ENCODE measurements around the gene MINDY4. TPM values are rescaled to one million over a fixed set of nuclear protein-coding genes. Genes with fewer than 3 reads are reported as not detected.

The MINDY4 gene
- total RNA-seq, 1 donor from 2014 or later: 4.7 TPM

DNA sequence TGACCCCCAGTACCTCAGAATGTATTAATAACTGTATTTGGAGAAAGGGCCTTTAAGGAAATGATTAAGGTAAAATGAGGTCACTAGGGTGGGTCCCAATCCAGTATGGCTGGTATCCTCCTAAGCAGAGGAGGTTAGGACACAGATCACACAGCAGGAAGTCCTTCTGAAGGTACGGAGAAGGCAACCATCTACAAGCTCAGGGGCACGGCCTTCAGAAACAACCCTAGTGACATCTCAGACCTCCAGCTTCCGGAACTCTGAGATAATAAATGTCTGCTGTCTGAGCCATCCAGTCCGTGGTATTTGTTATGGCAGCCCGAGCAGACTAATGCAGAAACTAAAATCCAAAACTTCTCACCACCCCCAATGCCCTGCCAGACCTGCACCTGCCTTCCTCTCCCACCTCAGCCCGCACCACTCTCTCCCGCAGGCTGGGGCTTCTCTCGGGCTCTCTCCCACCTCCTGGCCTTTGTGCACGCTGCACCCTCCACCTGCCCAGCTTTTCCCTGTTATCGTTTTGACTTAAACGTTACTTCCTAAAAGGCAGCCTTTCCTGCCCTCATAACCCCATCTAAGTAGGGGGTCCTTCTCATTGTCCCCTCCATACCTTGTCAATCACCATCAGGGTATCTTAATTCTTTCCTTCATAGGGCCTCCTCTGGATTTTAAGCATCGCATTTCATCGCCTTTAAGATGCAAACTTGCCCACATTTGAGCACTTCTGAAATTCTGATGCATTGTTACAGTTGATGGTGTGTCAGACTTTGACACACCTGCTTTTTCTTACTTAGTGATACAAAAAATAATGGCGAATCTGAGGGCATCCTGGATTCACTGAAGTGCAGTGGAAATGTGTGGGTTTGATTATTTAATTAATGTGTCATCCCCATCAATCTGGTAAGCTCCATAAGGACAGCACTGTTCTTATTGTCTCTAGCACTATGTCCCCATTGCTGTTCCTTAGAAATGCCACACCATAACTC lies 108.2 kb downstream of the MINDY4 start:
- peaks cover 40% of the 10 kb centered on the region for H3K4me1 Mint-ChIP-seq (ENCODE audit: unreplicated experiment)
- no peak for DNase-seq (ENCODE audit: low spot score)

DNA sequence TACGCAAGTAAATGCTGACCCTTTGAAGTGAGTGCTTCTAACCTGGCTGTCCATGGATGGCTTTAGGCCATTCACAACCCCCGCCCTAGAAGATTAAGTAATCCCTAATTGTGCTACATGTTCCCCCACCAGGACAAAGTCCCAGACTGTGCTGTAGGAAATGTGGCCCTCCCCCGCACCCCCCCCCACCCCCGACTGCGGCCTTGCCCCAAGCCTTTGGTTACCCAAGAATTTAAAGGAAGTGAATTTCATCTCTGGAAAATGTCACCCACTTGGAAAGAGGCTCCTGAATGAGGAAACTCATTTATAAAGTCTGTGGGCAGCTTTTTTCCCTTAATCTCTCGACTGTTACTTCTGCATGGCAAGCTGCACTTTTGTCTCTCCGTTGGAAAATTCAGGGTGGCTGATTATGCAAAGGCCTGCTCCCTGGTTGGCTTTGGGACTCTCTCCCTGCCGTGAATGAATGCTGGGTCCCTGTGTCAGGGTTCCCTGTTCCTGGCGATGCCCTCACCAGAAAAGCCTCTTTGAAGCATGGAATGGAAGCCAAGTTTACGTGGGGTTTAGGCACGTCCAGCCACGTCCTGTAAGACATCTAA lies 109.0 kb downstream of the MINDY4 start:
- H3K36me3 Mint-ChIP-seq (ENCODE audit: low read depth, unreplicated experiment): peaks cover 26% of the 10 kb centered on the region
- peaks cover 42% of the 10 kb centered on the region for H3K4me1 Mint-ChIP-seq (ENCODE audit: unreplicated experiment)
- no peak overlapping the region for H3K4me3 Mint-ChIP-seq (ENCODE audit: unreplicated experiment)
- H3K27ac Mint-ChIP-seq (ENCODE audit: unreplicated experiment): no peak overlapping the region
- no peak for DNase-seq (ENCODE audit: low spot score)
- TF ChIP-seq, protein P1, sequence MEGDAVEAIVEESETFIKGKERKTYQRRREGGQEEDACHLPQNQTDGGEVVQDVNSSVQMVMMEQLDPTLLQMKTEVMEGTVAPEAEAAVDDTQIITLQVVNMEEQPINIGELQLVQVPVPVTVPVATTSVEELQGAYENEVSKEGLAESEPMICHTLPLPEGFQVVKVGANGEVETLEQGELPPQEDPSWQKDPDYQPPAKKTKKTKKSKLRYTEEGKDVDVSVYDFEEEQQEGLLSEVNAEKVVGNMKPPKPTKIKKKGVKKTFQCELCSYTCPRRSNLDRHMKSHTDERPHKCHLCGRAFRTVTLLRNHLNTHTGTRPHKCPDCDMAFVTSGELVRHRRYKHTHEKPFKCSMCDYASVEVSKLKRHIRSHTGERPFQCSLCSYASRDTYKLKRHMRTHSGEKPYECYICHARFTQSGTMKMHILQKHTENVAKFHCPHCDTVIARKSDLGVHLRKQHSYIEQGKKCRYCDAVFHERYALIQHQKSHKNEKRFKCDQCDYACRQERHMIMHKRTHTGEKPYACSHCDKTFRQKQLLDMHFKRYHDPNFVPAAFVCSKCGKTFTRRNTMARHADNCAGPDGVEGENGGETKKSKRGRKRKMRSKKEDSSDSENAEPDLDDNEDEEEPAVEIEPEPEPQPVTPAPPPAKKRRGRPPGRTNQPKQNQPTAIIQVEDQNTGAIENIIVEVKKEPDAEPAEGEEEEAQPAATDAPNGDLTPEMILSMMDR (IDR thresholded peaks at IDR 0.05; ENCODE audit: unreplicated experiment): no peak
- H3K9me3 Mint-ChIP-seq (ENCODE audit: unreplicated experiment): no peaks in the 10 kb centered on the region
- peaks cover 21% of the 10 kb centered on the region for H3K27me3 Mint-ChIP-seq (ENCODE audit: unreplicated experiment)

More for the DNA sequence above, 108.2 kb downstream of the MINDY4 start:
- TF ChIP-seq, protein P1 (IDR thresholded peaks at IDR 0.05; ENCODE audit: unreplicated experiment): no peak
- Mint-ChIP-seq H3K36me3 (ENCODE audit: low read depth, unreplicated experiment) (peaks cover 34% of the 10 kb centered on the region), H3K9me3 (ENCODE audit: unreplicated experiment) (no peaks in the 10 kb centered on the region), H3K27me3 (ENCODE audit: unreplicated experiment) (peaks cover 19% of the 10 kb centered on the region), H3K4me3 (ENCODE audit: unreplicated experiment) (peak overlapping the region; percentile 28), H3K27ac (ENCODE audit: unreplicated experiment) (no peak overlapping the region)

DNA sequence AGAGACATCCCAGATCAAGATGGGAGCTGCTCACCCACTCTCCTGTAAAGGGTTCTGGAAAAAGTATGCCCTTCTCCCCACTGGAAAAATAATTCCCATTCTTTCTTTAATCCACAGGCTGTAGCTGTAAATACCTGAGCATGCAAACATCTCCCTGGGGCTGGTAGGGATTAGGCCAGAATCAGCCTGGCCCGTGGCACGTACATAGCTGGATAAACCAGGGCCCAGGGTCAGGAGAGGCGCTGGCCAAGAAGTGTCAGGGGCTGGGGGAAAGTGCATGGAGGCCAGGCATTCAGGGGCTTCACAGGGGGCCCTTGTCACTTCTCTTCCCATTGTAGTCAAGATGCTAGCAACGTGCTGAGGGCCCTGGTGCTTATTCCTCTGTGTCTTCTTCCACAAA lies 109.7 kb downstream of the MINDY4 start:
- Mint-ChIP-seq H3K27ac (ENCODE audit: unreplicated experiment) (no peak overlapping the region), H3K4me1 (ENCODE audit: unreplicated experiment) (peaks cover 37% of the 10 kb centered on the region), H3K4me3 (ENCODE audit: unreplicated experiment) (no peak overlapping the region), H3K36me3 (ENCODE audit: low read depth, unreplicated experiment) (peaks cover 19% of the 10 kb centered on the region), H3K9me3 (ENCODE audit: unreplicated experiment) (no peaks in the 10 kb centered on the region), H3K27me3 (ENCODE audit: unreplicated experiment) (peaks cover 14% of the 10 kb centered on the region)
- DNase-seq (ENCODE audit: low spot score): no peak
- TF ChIP-seq, protein P1 (IDR thresholded peaks at IDR 0.05; ENCODE audit: unreplicated experiment): no peak

DNA sequence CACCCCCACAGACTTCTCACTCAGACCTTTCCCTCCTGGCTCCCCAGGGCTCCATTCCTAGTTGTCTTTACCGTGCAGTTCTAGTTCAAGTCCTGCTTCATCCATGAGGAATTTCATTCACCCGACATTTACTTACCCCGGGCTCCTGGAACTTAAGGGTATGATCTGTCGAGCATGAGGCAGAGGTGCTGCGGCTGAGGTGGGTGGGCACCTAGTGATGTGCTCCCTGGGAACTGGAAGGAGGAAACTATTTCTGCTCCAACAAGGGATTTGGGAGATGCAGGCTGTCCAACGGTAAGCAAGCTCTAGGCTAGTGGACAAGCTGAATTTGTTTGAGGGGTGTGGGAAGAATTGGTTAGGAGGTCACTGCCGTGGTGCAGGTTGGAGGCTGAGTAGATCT lies 110.2 kb downstream of the MINDY4 start:
- no peaks in the 10 kb centered on the region for H3K9me3 Mint-ChIP-seq (ENCODE audit: unreplicated experiment)
- DNase-seq (ENCODE audit: low spot score): no peak
- TF ChIP-seq, protein P1 (IDR thresholded peaks at IDR 0.05; ENCODE audit: unreplicated experiment): no peak
- no peak overlapping the region for H3K27ac Mint-ChIP-seq (ENCODE audit: unreplicated experiment)
- no peak overlapping the region for H3K4me3 Mint-ChIP-seq (ENCODE audit: unreplicated experiment)
- peaks cover 15% of the 10 kb centered on the region for H3K36me3 Mint-ChIP-seq (ENCODE audit: low read depth, unreplicated experiment)
- peaks cover 32% of the 10 kb centered on the region for H3K4me1 Mint-ChIP-seq (ENCODE audit: unreplicated experiment)
- peaks cover 13% of the 10 kb centered on the region for H3K27me3 Mint-ChIP-seq (ENCODE audit: unreplicated experiment)

DNA sequence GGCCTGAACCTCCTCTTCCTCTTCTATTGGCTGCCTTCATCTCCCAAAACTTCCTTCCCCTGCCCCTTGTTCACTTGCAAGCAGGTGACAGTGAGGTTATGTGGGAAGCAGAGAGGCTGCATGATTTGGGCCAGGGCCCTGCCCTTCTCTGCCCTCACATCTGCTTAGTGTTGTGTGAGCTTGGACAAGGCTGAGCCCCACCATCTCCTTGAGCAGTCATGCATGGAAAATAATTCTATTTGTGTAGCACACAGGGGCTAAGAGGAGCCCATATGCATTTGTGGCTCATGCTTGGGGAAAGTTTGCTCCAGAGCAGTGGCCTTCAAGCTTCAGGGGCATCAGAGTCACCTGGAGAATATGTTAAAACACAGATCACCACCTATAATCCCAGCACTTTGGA lies 113.7 kb downstream of the MINDY4 start:
- H3K27ac Mint-ChIP-seq (ENCODE audit: unreplicated experiment): no peak overlapping the region
- no peak overlapping the region for H3K4me3 Mint-ChIP-seq (ENCODE audit: unreplicated experiment)
- no peaks in the 10 kb centered on the region for H3K9me3 Mint-ChIP-seq (ENCODE audit: unreplicated experiment)
- TF ChIP-seq, protein P1 (IDR thresholded peaks at IDR 0.05; ENCODE audit: unreplicated experiment): no peak
- H3K4me1 Mint-ChIP-seq (ENCODE audit: unreplicated experiment): peaks cover 18% of the 10 kb centered on the region
- H3K36me3 Mint-ChIP-seq (ENCODE audit: low read depth, unreplicated experiment): peaks cover 10% of the 10 kb centered on the region
- DNase-seq (ENCODE audit: low spot score): no peak
- H3K27me3 Mint-ChIP-seq (ENCODE audit: unreplicated experiment): peaks cover 10% of the 10 kb centered on the region

Data from endothelial cell (in vitro differentiated cells).